Body of pancreas (tissue), 4 donors: ENCODE measurements around the gene RSPH1. TPM values are rescaled to one million over a fixed set of nuclear protein-coding genes. Genes with fewer than 3 reads are reported as not detected.

Experiments used
- ATAC-seq: fragments of 150-250 bp; one replicate; pipeline ENCODE4 v1.9.1; 2016
- DNase-seq, 4 donors: peaks; one replicate each; pipeline ENCODE4 v3.0.0-alpha.2; 2019
- H3K27ac ChIP-seq, 4 donors: fragments of 200-600 bp; sonication (generic); 1 replicate in 3 of 4; 2 replicates in 1 of 4; pipeline versions ENCODE4 v1.5.1 to v1.6.1; 2016 to 2019; ENCODE audit warnings: mild to moderate bottlenecking in 1 of 4, mixed read lengths in 1 of 4, moderate library complexity in 1 of 4
- H3K27me3 ChIP-seq, 2 donors: fragments of 200-600 bp; sonication (generic); one replicate each; pipeline ENCODE4 v1.6.0; 2016; ENCODE audit warnings: mild to moderate bottlenecking in 1 of 2
- H3K36me3 ChIP-seq, 2 donors: fragments of 200-600 bp; sonication (generic); replicated peaks in 1 of 2; 2 replicates each; pipeline ENCODE4 v1.5.1; 2016; ENCODE audit warnings: low read depth in 2 of 2; ENCODE audit not compliant: insufficient read depth in 1 of 2
- H3K4me1 ChIP-seq: fragments of 200-600 bp; sonication (generic); one replicate; pipeline ENCODE4 v1.6.0; 2016
- H3K4me3 ChIP-seq, 2 donors: fragments of 200-600 bp; sonication (generic); 1 replicate in 1 of 2; 2 replicates in 1 of 2; pipeline ENCODE4 v1.5.1; 2016 to 2019
- H3K9me3 ChIP-seq, 3 donors: fragments of 200-600 bp; sonication (generic); 1 replicate in 2 of 3; 2 replicates in 1 of 3; pipeline ENCODE4 v1.5.1; 2016
- POLR2A ChIP-seq, 3 donors: fragments of 450-650 bp; IDR thresholded peaks; one replicate each; pipeline ENCODE4 v1.6.1; 2016; ENCODE audit warnings: antibody characterized with exemption in 3 of 3, mild to moderate bottlenecking in 2 of 3
- WGBS, 2 donors: methylation state at CpG; one replicate each; pipeline ENCODE4 v1.1.5; 2017; 5-methylcytosine and 5-hydroxymethylcytosine counted together
- intact Hi-C: fragments of 100-400 bp; cut with DNase I; formaldehyde crosslinking; loops from one replicate; pipeline ENCODE4 v1.15.1; 2023
- total RNA-seq, 2 donors: library from RNA; depleted of rRNA; stranded (reverse); fragments of >200 nt; gene quantifications; one replicate each; pipeline ENCODE4 v1.1.0, GENCODE V29; 2016
- TF ChIP-seq, protein P1 (sequence below), 7 experiments: fragments of 450-650 bp in 4 of 7; fragments of 200-600 bp in 3 of 7; sonication (generic) in 3 of 7; IDR thresholded peaks; one replicate each; pipeline ENCODE4 v1.5.1; 2016 to 2019; ENCODE audit warnings: antibody characterized with exemption in 7 of 7

The RSPH1 gene
- total RNA-seq, 2 donors from 2014 or later = 1.6 to 2.3 TPM

GRCh38 chr21:42543106-42543847, 47.3 kb upstream of the RSPH1 start:
- Histone ChIP-seq H3K4me1 (no peaks in the 10 kb centered on the region), H3K4me3 (no peak overlapping the region), H3K27me3 (no peaks in the 10 kb centered on the region), H3K36me3 (peaks cover 0 to 8% of the 10 kb centered on the region in 2 donors), H3K9me3 (no peaks in the 10 kb centered on the region), H3K27ac (no peak overlapping the region)
- ATAC-seq (no peak), DNase-seq (no peak)
- intact Hi-C loops = no loop called here
- no peak for TF ChIP-seq POLR2A (IDR thresholded peaks at IDR 0.05)
- WGBS, 2 donors = 90 to 92% methylated on average over 25 of the region's 25 CpGs

- DNase-seq (no peak), ATAC-seq (no peak)
- H3K9me3 ChIP-seq = no peaks in the 10 kb centered on the region
- no peak overlapping the region for H3K27ac ChIP-seq
- intact Hi-C loops = no loop called here
- TF ChIP-seq, protein P1, sequence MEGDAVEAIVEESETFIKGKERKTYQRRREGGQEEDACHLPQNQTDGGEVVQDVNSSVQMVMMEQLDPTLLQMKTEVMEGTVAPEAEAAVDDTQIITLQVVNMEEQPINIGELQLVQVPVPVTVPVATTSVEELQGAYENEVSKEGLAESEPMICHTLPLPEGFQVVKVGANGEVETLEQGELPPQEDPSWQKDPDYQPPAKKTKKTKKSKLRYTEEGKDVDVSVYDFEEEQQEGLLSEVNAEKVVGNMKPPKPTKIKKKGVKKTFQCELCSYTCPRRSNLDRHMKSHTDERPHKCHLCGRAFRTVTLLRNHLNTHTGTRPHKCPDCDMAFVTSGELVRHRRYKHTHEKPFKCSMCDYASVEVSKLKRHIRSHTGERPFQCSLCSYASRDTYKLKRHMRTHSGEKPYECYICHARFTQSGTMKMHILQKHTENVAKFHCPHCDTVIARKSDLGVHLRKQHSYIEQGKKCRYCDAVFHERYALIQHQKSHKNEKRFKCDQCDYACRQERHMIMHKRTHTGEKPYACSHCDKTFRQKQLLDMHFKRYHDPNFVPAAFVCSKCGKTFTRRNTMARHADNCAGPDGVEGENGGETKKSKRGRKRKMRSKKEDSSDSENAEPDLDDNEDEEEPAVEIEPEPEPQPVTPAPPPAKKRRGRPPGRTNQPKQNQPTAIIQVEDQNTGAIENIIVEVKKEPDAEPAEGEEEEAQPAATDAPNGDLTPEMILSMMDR (IDR thresholded peaks at IDR 0.05) = no peak
- TF ChIP-seq POLR2A (IDR thresholded peaks at IDR 0.05) = no peak
- 84 to 89% methylated on average over 10 of the region's 10 CpGs for WGBS, 2 donors
- H3K4me1 ChIP-seq = no peaks in the 10 kb centered on the region
- H3K36me3 ChIP-seq = peaks cover 0 to 8% of the 10 kb centered on the region in 2 donors
- H3K27me3 ChIP-seq = no peaks in the 10 kb centered on the region
- H3K4me3 ChIP-seq = no peak overlapping the region
Measured at GRCh38 chr21:42542596-42542995, 46.6 kb upstream of the RSPH1 start.

GRCh38 chr21:42542196-42542595, 46.2 kb upstream of the RSPH1 start:
- no peaks in the 10 kb centered on the region for H3K9me3 ChIP-seq
- TF ChIP-seq POLR2A (IDR thresholded peaks at IDR 0.05) = no peak
- TF ChIP-seq, protein P1 (IDR thresholded peaks at IDR 0.05) = no peak
- H3K4me1 ChIP-seq = no peaks in the 10 kb centered on the region
- intact Hi-C loops = no loop called here
- 86 to 88% methylated on average over 8 of the region's 8 CpGs for WGBS, 2 donors
- peaks cover 0 to 6% of the 10 kb centered on the region in 2 donors for H3K36me3 ChIP-seq
- DNase-seq = no peak
- H3K4me3 ChIP-seq = no peak overlapping the region
- ATAC-seq = no peak
- H3K27me3 ChIP-seq = no peaks in the 10 kb centered on the region
- H3K27ac ChIP-seq = no peak overlapping the region

DNA sequence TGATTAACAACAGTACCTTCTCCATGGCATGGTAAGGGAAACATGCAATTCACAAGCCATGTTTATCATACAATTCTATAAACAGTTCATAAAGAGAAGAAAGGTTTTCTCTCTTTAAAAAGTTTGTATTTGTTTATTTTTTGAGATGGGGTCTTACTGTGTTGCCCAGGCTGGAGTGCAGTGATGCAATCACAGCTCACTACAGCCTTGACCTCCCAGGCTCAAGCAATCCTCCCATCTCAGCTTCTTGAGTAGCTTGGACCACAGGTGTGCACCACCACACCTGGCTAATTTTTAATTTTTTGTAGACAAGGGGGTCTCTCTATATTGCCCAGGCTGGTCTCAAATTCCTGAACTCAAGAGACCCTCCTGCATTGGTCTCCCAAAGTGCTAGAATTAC, 45.6 kb upstream of the RSPH1 start:
- intact Hi-C loops = no loop called here
- H3K36me3 ChIP-seq = peaks cover 0 to 6% of the 10 kb centered on the region in 2 donors

GRCh38 chr21:42541174-42541573, 45.1 kb upstream of the RSPH1 start:
- H3K27me3 ChIP-seq = no peaks in the 10 kb centered on the region
- no peak for ATAC-seq
- no peaks in the 10 kb centered on the region for H3K9me3 ChIP-seq
- WGBS, 2 donors = 80 to 87% methylated on average over 5 to 12 of the region's 12 CpGs
- peaks cover 0 to 6% of the 10 kb centered on the region in 2 donors for H3K36me3 ChIP-seq
- no peak for DNase-seq
- TF ChIP-seq, protein P1 (IDR thresholded peaks at IDR 0.05) = no peak
- no peak for TF ChIP-seq POLR2A (IDR thresholded peaks at IDR 0.05)
- intact Hi-C loops = no loop called here
- H3K27ac ChIP-seq = no peak overlapping the region
- H3K4me3 ChIP-seq = no peak overlapping the region
- H3K4me1 ChIP-seq = no peaks in the 10 kb centered on the region

More for the DNA sequence above, 45.6 kb upstream of the RSPH1 start:
- Histone ChIP-seq H3K4me3 (no peak overlapping the region), H3K27me3 (no peaks in the 10 kb centered on the region), H3K4me1 (no peaks in the 10 kb centered on the region), H3K27ac (no peak overlapping the region), H3K9me3 (no peaks in the 10 kb centered on the region)
- no peak for DNase-seq
- TF ChIP-seq, protein P1 (IDR thresholded peaks at IDR 0.05) = no peak
- no peak for TF ChIP-seq POLR2A (IDR thresholded peaks at IDR 0.05)
- no peak for ATAC-seq
